Epithelial cell of proximal tubule (primary cell): Measurements from ENCODE around the gene CACNA1C. TPM values are rescaled to one million over a fixed set of nuclear protein-coding genes. Genes with fewer than 3 reads are reported as not detected.
"Not testable (repeated sequence)": the region's sequence is repeated elsewhere in the genome, so short reads cannot be mapped to it uniquely, and the experiment has no call there.

ENCODE experiments used
- DNase-seq: peaks from one replicate; pipeline ENCODE4 v3.0.0-alpha.2; 2011; ENCODE audit warnings: low read depth
- H3K4me3 ChIP-seq: 2 replicates; pipeline ENCODE4 v1.5.1; 2011; ENCODE audit warnings: low read depth, mild to moderate bottlenecking, low read length
- CTCF ChIP-seq: conservative IDR thresholded peaks from 2 replicates; pipeline ENCODE4 v1.5.1; 2012; ENCODE audit warnings: low read depth, mild to moderate bottlenecking, low read length
- total RNA-seq: library from RNA; depleted of rRNA; stranded (reverse); fragments of >200 nt; gene quantifications from 2 replicates; pipeline ENCODE4 v1.2.3, GENCODE V29; 2015

Gene CACNA1C
- total RNA-seq, 1 donor from 2014 or later = not detected

- H3K4me3 ChIP-seq = no peak overlapping the region
- DNase-seq = no peak
- no peak for TF ChIP-seq CTCF
These were observed 46.8 kb downstream of the CACNA1C start for GRCh38 chr12:2099595-2099994.

- no peak for TF ChIP-seq CTCF
- H3K4me3 ChIP-seq = no peak overlapping the region
These were observed 48.6 kb downstream of the CACNA1C start for GRCh38 chr12:2101359-2101758.

GRCh38 chr12:2101771-2102170 lies 49.0 kb downstream of the CACNA1C start:
- TF ChIP-seq CTCF = no peak
- no peak overlapping the region for H3K4me3 ChIP-seq
- DNase-seq = no peak

More at GRCh38 chr12:2101359-2101758, 48.6 kb downstream of the CACNA1C start:
- DNase-seq = no peak

DNA sequence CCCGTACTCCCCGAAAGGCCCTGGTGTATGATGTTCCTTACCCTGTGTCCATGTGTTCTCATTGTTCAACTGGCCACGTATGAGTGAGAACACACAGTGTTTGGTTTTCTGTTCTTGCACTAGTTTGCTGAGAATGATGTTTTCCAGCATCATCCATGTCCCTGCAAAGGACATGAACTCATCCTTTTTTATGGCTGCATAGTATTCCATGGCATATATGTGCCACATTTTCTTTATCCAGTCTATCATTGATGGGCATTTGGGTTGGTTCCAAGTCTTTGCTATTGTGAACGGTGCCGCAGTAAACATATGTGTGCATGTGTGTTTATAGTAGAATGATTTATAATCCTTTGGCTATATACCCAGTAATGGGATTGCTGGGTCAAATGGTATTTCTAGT lies 49.9 kb downstream of the CACNA1C start:
- H3K4me3 ChIP-seq, DNase-seq: not testable (repeated sequence)

DNA sequence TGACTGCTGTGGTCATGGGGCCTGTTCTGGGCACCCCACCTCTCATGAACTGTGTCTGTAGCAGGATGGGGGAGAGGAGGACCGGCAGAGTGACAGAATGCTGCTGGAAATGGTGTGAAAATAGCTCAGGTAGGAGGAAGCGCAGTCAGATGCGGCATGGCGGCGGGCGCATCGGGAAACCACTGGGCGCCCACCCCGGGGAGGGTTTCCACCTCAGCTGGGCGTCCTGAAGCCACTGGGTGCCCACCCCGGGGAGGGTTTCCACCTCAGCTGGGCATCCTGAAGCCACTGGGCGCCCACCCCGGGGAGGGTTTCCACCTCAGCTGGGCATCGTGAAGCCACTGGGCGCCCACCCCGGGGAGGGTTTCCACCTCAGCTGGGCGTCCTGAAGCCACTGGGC lies 52.6 kb downstream of the CACNA1C start:
- DNase-seq, H3K4me3 ChIP-seq: not testable (repeated sequence)

DNA sequence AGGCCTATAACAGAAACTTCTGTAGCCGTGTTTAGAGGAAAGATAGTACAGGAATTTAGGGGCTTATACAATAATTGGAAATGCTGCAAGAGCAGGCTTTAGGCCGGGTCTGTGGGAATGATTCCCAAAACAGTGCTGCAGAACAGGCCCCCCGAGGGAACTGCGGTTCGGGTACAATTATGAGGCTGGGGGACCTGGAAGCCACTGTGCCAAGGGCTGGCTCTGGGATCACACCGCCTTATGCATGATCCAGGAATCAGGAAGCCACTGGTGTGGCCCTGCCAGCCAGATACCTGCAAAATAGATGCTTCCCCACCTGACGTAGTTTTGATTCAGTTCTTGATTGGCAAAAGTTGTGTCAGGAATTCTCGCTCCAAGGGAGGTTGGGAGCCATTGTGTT lies 55.4 kb downstream of the CACNA1C start:
- TF ChIP-seq CTCF = no peak
- no peak for DNase-seq
- no peak overlapping the region for H3K4me3 ChIP-seq

- no peak for DNase-seq
- H3K4me3 ChIP-seq = no peak overlapping the region
- TF ChIP-seq CTCF = no peak
These were observed 56.3 kb downstream of the CACNA1C start for GRCh38 chr12:2108975-2109671.

DNA sequence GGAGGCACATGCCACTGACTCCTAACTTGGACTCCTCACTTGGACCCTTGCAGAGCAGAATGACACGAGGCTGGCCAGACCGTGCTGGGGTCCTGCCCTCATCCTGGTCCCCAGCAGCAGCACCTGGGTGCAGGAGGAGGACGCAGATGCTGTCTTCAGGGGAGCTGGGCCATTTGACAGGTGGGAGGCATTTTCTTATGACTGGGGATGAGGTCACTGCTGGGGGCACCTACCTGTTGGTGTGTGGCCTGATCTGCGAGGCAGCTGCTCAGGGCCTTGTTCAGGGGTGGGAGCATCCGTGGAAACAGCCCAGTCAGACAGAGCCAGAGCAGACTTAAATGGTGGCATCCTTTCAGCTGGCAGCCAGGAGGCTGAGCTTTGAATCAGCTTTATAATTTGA lies 57.3 kb downstream of the CACNA1C start:
- TF ChIP-seq CTCF = no peak
- H3K4me3 ChIP-seq = no peak overlapping the region
- no peak for DNase-seq
